Upper lobe of left lung (tissue), 4 donors: ENCODE measurements around the gene MUC6.

ENCODE experiments used
- POLR2A ChIP-seq, 4 donors: fragments of 450-650 bp; IDR thresholded peaks; one replicate each; pipeline ENCODE4 v1.5.1; 2016 to 2017; ENCODE audit warnings: antibody characterized with exemption in 4 of 4, mild to moderate bottlenecking in 2 of 4
- TF ChIP-seq, protein P1 (sequence below), 6 experiments: fragments of 450-650 bp in 4 of 6; fragments of 200-600 bp in 2 of 6; sonication (generic) in 2 of 6; IDR thresholded peaks; one replicate each; pipeline ENCODE4 v1.5.1; 2016 to 2019; ENCODE audit warnings: antibody characterized with exemption in 6 of 6

DNA sequence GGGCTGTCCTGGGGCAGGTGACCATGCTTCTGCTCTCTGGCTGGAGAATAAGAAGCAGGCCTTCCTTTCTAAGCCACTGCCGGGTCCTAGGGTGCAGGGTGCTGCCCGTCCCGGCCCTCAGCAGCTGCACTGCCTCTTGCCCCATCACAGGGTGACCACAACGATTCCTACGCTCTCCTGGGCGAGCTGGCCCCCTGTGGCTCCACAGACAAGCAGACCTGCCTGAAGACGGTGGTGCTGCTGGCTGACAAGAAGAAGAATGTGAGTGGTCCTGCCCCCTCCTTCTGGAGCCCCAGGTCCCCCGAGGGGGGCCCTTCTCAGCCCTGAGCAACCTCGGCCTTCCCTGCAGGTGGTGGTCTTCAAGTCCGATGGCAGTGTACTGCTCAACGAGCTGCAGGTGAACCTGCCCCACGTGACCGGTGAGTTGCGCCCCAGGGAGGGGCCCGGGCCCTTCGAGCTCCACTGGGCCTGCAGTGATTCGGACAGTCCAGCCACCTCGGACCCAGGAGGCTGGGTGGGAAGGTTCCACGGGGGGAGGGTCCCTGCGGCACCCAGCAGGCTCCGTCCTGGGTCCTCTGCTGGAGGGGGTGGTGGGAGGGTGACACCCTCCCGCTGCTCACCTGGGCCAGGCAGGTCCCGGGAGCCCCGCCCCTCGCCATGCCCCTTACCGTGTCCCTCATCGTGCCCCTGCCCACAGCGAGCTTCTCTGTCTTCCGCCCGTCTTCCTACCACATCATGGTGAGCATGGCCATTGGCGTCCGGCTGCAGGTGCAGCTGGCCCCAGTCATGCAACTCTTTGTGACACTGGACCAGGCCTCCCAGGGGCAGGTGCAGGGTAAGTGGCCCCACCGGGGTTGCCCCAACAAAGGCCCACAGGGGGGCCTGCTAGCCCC is 46.5 kb upstream of the MUC6 start:
- TF ChIP-seq, protein P1, sequence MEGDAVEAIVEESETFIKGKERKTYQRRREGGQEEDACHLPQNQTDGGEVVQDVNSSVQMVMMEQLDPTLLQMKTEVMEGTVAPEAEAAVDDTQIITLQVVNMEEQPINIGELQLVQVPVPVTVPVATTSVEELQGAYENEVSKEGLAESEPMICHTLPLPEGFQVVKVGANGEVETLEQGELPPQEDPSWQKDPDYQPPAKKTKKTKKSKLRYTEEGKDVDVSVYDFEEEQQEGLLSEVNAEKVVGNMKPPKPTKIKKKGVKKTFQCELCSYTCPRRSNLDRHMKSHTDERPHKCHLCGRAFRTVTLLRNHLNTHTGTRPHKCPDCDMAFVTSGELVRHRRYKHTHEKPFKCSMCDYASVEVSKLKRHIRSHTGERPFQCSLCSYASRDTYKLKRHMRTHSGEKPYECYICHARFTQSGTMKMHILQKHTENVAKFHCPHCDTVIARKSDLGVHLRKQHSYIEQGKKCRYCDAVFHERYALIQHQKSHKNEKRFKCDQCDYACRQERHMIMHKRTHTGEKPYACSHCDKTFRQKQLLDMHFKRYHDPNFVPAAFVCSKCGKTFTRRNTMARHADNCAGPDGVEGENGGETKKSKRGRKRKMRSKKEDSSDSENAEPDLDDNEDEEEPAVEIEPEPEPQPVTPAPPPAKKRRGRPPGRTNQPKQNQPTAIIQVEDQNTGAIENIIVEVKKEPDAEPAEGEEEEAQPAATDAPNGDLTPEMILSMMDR (IDR thresholded peaks at IDR 0.05), result no peak
- TF ChIP-seq POLR2A (IDR thresholded peaks at IDR 0.05), result no peak
